Measurements from ENCODE around the gene RNF5.
"Not testable (repeated sequence)": the region's sequence is repeated elsewhere in the genome, so short reads cannot be mapped to it uniquely, and the experiment has no call there.

Gene RNF5

DNA sequence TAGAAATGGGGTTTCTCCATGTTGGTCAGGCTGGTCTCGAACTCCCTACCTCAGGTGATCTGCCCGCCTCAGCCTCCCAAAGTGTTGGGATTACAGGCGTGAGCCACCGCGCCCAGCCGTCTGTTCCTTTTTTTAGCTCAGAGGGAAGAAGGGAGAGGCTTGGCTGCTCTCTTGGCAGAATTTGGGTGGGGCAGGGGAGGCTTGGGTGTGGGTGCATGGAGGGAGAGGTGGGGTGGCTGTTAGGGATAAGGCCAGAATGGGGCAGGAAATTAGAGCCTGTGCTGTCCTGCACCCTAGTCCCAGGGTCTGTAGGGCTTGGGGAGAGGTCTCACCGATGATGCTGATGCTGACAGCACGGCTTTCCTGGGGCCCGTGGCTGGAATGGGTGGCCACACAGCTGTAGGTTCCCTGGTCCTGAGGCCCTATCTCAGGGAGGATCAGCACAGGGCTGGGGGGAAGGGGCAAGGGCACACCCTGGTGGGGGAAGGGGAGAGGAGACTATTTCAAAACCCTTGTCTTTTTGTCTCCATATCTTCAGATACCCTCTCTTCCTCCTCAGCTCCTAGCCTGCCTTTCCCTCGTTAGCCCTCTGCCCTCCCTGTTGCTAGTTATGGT, 3.8 kb downstream of the RNF5 start:
- ChIA-PET POLR2A (interaction anchor here (1.2 kb wide), 1 partner anchor 11 kb away, joined by 3 read pairs; the partner anchor contains the start of gene GPSM3), CTCF (interaction anchor here (0.8 to 2.0 kb wide), 4 partner anchors 12 to 65 kb away, joined by 3 to 10 read pairs (median 4); no protein-coding TSS in a partner anchor)
- no peak for DNase-seq (ENCODE audit: low read depth, low spot score)
- no peak for TF ChIP-seq CTCF (IDR thresholded peaks at IDR 0.05; ENCODE audit: insufficient read depth, low read length, missing control alignments)
- no peak overlapping the region for H3K4me3 ChIP-seq (ENCODE audit: low read depth, low read length)

DNA sequence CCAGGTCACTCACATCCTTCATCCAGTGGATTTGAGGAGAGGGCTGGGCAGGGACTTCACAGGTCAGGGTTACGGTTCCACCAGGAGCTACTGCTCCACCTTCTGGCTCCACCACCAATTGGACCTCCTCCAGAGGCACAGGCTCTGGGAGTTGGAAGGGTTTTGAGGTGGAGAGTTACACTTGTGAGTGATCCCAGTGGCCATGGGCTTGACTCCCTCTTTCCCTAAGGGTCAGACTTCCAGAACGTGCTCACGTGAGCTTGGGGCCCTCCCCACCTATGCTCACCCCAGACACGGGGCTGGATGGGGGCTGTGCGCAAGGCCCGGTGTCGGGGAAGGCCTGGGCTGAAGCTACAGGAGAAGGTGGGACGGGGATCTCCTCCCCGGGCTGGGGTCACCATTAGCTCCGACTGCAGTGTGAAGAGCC, 4.4 kb downstream of the RNF5 start:
- POLR2A ChIA-PET, result interaction anchor here (1.2 kb wide), 1 partner anchor 11 kb away, joined by 3 read pairs; the partner anchor contains the start of gene GPSM3
- TF ChIP-seq CTCF (IDR thresholded peaks at IDR 0.05; ENCODE audit: insufficient read depth, low read length, missing control alignments), result no peak
- DNase-seq (ENCODE audit: low read depth, low spot score), result no peak
- CTCF ChIA-PET, result interaction anchor here (0.9 to 2.0 kb wide), 3 partner anchors 12 to 65 kb away, joined by 3 to 10 read pairs (median 4); no protein-coding TSS in a partner anchor
- no peak overlapping the region for H3K4me3 ChIP-seq (ENCODE audit: low read depth, low read length)

DNA sequence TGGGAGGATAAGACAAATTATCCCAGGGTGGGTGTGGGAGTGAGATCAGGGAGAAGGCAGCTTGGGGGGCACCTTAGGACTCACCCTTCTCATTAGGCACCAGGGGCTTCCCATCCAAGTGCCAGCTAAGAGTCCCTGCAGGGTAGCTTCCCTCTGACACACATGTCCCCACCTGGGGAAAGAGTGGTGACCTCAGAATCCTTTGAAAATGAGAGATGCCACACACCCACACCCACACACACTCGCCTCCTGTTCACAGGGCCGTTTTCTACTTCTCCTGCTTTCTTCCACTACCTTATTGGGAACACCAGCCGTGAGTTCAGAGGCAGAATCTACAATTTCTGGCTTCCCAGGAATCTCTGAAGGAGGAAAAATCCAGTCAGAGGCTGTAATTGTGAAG, 4.8 kb downstream of the RNF5 start:
- no peak overlapping the region for H3K4me3 ChIP-seq (ENCODE audit: low read depth, low read length)
- no peak for DNase-seq (ENCODE audit: low read depth, low spot score)
- TF ChIP-seq CTCF (IDR thresholded peaks at IDR 0.05; ENCODE audit: insufficient read depth, low read length, missing control alignments), result no peak
- ChIA-PET CTCF (interaction anchor here (0.9 to 2.0 kb wide), 3 partner anchors 11 to 65 kb away, joined by 3 to 10 read pairs (median 4); no protein-coding TSS in a partner anchor), POLR2A (interaction anchor here (1.2 kb wide), 1 partner anchor 10 kb away, joined by 3 read pairs; the partner anchor contains the start of gene GPSM3)

- POLR2A ChIA-PET, result no interaction called here
Observed at GRCh38 chr6:32183483-32184083, 5.4 kb downstream of the RNF5 start.

GRCh38 chr6:32184084-32184640, 6.0 kb downstream of the RNF5 start, which contains the start of gene AGER:
TSS of gene AGER (minus strand) at chr6:32184253. CDS start at chr6:32184222, 31 bp downstream.
- TF ChIP-seq CTCF (IDR thresholded peaks at IDR 0.05; ENCODE audit: insufficient read depth, low read length, missing control alignments), result no peak
- no peak within 1 kb of the TSS for H3K4me3 ChIP-seq (ENCODE audit: low read depth, low read length)
- DNase-seq (ENCODE audit: low read depth, low spot score), result no peak
- CTCF ChIA-PET, result no interaction called here
- POLR2A ChIA-PET, result no interaction called here

More at GRCh38 chr6:32183483-32184083, 5.4 kb downstream of the RNF5 start:
- TF ChIP-seq CTCF (IDR thresholded peaks at IDR 0.05; ENCODE audit: insufficient read depth, low read length, missing control alignments), result no peak
- no peak for DNase-seq (ENCODE audit: low read depth, low spot score)
- CTCF ChIA-PET, result interaction anchor here (2.0 kb wide), 1 partner anchor 12 kb away, joined by 10 read pairs; no protein-coding TSS in a partner anchor
- no peak overlapping the region for H3K4me3 ChIP-seq (ENCODE audit: low read depth, low read length)

DNA sequence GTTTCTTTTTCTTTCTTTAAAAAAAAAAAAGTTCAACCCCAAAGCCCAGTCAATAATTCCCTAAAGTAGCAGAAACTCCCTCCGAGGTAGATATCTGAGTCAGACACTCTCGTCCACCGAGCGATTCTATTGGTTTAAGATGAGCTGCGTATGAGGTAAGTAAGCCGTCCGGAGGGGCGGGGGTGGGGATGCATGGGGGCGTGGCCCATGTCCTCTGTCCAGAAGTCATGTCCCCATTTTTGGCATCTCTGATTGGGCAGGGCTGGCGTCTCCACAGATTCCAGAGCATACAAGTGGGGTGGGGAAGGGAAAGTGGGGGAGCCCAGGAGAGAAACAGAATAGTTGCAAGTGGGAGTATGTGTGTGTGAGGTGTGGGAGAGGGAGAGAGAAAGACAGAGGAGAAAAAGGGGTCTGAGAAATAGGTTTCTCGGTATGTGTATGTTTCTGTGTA, 7.5 kb downstream of the RNF5 start:
- POLR2A ChIA-PET, result interaction anchor here (0.6 to 0.7 kb wide), 2 partner anchors 109 to 1114 kb away, joined by 3 read pairs; no protein-coding TSS in a partner anchor
- DNase-seq (ENCODE audit: low read depth, low spot score); H3K4me3 ChIP-seq (ENCODE audit: low read depth, low read length); CTCF ChIA-PET: not testable (repeated sequence)

DNA sequence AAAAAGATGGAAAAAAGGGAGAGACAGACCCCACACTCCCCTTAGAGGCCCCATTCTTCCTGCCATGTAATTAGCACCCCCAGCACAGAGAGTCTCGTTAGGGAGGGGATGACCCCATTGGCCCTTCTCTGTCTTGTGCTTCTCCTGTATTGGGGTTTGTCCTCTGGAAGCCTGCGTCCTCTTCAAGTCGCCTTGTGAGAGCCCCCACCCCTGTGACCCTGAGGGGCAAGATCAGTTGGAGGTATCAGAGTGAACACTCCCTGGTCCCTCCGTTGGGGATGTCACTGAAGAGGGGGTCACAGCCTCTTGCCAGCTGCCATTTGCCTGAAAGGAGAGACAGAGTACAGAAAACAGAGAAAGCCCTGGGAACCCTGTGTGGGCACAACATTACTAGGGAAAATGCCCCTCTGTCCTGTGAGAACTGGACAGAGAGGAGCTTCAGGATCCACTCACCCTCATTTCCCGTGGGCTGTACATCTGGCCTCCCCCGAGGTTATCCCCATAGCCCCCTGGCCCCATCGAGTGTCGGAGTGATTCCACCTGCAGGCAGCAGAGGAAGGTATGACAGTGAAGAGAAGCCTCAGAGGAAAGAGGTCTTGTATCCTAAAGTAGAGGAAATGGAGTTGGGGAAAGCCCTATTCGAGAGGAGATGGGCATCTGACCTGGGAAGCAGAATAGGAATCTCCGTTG, 8.1 kb downstream of the RNF5 start:
- DNase-seq (ENCODE audit: low read depth, low spot score); H3K4me3 ChIP-seq (ENCODE audit: low read depth, low read length); CTCF ChIA-PET: not testable (repeated sequence)
- POLR2A ChIA-PET, result interaction anchor here (0.7 kb wide), 1 partner anchor 1113 kb away, joined by 3 read pairs; no protein-coding TSS in a partner anchor
